Lung (tissue), 12 donors: ENCODE results near the gene MNS1. TPM values are rescaled to one million over a fixed set of nuclear protein-coding genes. Genes with fewer than 3 reads are reported as not detected.

Experiments used
- ATAC-seq: fragments of 200-7000 bp; cut with Tn5 transposase; one replicate; pipeline ENCODE4 v1.9.1; 2020; ENCODE audit warnings: moderate number of reproducible peaks; ENCODE audit not compliant: insufficient read depth, low FRiP score
- DNase-seq, 3 donors: peaks; one replicate each; pipeline ENCODE4 v3.0.0-alpha.2; 2013 to 2017
- H3K27ac ChIP-seq, 2 donors: one replicate each; pipeline ENCODE4 v1.5.1; 2013; ENCODE audit warnings: mild to moderate bottlenecking in 2 of 2, moderate library complexity in 2 of 2, control low read depth in 1 of 2, inconsistent platforms in 1 of 2, low read depth in 1 of 2, low read length in 1 of 2
- H3K27me3 ChIP-seq, 3 donors: one replicate each; pipeline ENCODE4 v1.5.1; 2013; ENCODE audit warnings: low read length in 2 of 3; ENCODE audit not compliant: control insufficient read depth in 3 of 3, insufficient read depth in 3 of 3
- H3K36me3 ChIP-seq, 4 donors: one replicate each; pipeline ENCODE4 v1.5.1; 2013; ENCODE audit warnings: low read length in 4 of 4, mild to moderate bottlenecking in 1 of 4, moderate library complexity in 1 of 4; ENCODE audit not compliant: control insufficient read depth in 4 of 4, insufficient read depth in 4 of 4
- H3K4me1 ChIP-seq, 5 donors: one replicate each; pipeline ENCODE4 v1.5.1; 2013; ENCODE audit warnings: low read length in 5 of 5, mild to moderate bottlenecking in 2 of 5, moderate library complexity in 1 of 5; ENCODE audit not compliant: control insufficient read depth in 5 of 5, insufficient read depth in 5 of 5
- H3K4me3 ChIP-seq: one replicate; pipeline ENCODE4 v1.5.1; 2013; ENCODE audit warnings: mild to moderate bottlenecking, control low read depth, moderate library complexity
- H3K9ac ChIP-seq, 2 donors: one replicate each; pipeline ENCODE4 v1.5.1; 2013; ENCODE audit warnings: low read length in 2 of 2, control low read depth in 1 of 2; ENCODE audit not compliant: insufficient read depth in 1 of 2
- H3K9me3 ChIP-seq, 4 donors: one replicate each; pipeline ENCODE4 v1.5.1; 2013; ENCODE audit warnings: low read length in 3 of 4, mild to moderate bottlenecking in 1 of 4, moderate library complexity in 1 of 4; ENCODE audit not compliant: control insufficient read depth in 4 of 4, insufficient read depth in 3 of 4
- WGBS, 2 donors: extraction: QIAGEN DNeasy Blood & Tissue Kit; methylation state at CpG; one replicate each; pipeline ENCODE4 v1.1.7; 2013; 5-methylcytosine and 5-hydroxymethylcytosine counted together
- polyA plus RNA-seq, 2 donors: library from polyadenylated mRNA; stranded (reverse); fragments of 200-250 nt; gene quantifications; one replicate each; pipeline ENCODE4 v1.2.1, GENCODE V29; 2013
- total RNA-seq, 2 donors: library from RNA; depleted of rRNA in 1 of 2; stranded (reverse); fragments of >200 nt in 1 of 2; gene quantifications; one replicate each; pipeline ENCODE4 v1.2.1, GENCODE V29; 2014 to 2021
- TF ChIP-seq, protein P1 (sequence below): IDR thresholded peaks from 2 replicates; pipeline ENCODE4 v1.5.1; 2012; ENCODE audit warnings: mild to moderate bottlenecking; ENCODE audit errors: control extremely low read depth, extremely low read depth
- donor health status: control.
- donor health status: control.
- donor health status: Bipolar disorder and iron deficiency.
- donor health status: healthy.
- donor health status: DM: yes; HTN: yes; CAD: no.

Gene MNS1
- total and polyA plus RNA-seq, 4 donors = 3.2 to 7.8 (median 6.6) TPM

DNA sequence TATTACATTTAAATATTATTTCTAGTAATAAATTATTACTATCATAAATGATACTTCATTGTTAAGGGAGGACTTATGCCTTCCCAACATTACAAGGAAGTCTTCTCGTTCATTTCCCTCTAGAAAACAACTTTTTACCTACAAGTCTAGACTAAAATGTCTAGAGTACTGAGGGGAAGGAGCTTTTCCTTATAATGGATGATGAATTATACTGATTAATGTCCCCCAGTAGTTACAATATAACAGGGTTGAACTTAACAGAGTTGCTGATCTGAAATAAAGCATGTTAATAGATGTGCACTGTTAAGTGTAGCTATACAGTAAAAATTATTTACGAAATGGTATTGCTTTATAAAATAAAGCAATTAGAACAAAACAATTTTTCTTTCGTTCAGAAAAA is 2.7 kb upstream of the MNS1 start:
- H3K27ac ChIP-seq = no peak overlapping the region
- H3K36me3 ChIP-seq = peaks cover 0 to 3% (median under 1%) of the 10 kb centered on the region in 4 donors
- ATAC-seq (no peak), DNase-seq (no peak)
- peaks cover 0 to 17% (median 0%) of the 10 kb centered on the region in 3 donors for H3K27me3 ChIP-seq
- H3K9me3 ChIP-seq = peaks cover 0 to 2% (median 0%) of the 10 kb centered on the region in 4 donors
- peaks cover 0 to 9% (median 0%) of the 10 kb centered on the region in 5 donors for H3K4me1 ChIP-seq
- H3K9ac ChIP-seq = no peak overlapping the region
- TF ChIP-seq, protein P1, sequence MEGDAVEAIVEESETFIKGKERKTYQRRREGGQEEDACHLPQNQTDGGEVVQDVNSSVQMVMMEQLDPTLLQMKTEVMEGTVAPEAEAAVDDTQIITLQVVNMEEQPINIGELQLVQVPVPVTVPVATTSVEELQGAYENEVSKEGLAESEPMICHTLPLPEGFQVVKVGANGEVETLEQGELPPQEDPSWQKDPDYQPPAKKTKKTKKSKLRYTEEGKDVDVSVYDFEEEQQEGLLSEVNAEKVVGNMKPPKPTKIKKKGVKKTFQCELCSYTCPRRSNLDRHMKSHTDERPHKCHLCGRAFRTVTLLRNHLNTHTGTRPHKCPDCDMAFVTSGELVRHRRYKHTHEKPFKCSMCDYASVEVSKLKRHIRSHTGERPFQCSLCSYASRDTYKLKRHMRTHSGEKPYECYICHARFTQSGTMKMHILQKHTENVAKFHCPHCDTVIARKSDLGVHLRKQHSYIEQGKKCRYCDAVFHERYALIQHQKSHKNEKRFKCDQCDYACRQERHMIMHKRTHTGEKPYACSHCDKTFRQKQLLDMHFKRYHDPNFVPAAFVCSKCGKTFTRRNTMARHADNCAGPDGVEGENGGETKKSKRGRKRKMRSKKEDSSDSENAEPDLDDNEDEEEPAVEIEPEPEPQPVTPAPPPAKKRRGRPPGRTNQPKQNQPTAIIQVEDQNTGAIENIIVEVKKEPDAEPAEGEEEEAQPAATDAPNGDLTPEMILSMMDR = no peak
- H3K4me3 ChIP-seq = no peak overlapping the region
- 70 to 73% methylated on average over 3 of the region's 3 CpGs for WGBS, 2 donors

DNA sequence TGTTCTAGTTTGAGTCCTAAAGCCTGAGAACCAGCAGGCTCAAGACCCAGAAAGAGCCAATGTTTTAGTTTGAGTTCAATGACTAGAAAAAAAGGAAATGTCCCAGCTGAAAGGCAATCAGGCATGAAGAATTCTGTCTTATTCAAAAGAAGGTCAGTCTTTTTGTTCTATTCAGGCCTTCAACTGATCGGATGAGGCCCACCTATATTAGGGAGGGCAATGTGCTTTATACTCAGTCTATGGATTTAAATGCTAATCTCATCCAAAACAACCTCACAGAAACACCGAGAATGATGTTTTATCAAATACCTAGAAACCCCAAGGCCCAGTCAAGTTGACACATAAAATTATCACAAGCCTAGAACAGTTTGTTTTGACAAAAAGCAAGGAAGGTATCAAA is 4.0 kb downstream of the MNS1 start:
- Histone ChIP-seq H3K4me3 (no peak overlapping the region), H3K27ac (no peak overlapping the region), H3K27me3 (no peaks in the 10 kb centered on the region), H3K36me3 (peaks cover 0 to 17% (median 2%) of the 10 kb centered on the region in 4 donors), H3K4me1 (peaks cover 0 to 9% (median 0%) of the 10 kb centered on the region in 5 donors), H3K9me3 (peaks cover 0 to 2% (median 0%) of the 10 kb centered on the region in 4 donors), H3K9ac (no peak overlapping the region)
- DNase-seq (no peak), ATAC-seq (no peak)
- TF ChIP-seq, protein P1 = no peak
- 97 to 100% methylated on average over 2 of the region's 2 CpGs for WGBS, 2 donors

GRCh38 chr15:56460071-56460470 is 4.9 kb downstream of the MNS1 start:
- Histone ChIP-seq H3K4me1 (peaks cover 0 to 7% (median 0%) of the 10 kb centered on the region in 5 donors), H3K36me3 (peaks cover 0 to 17% (median 2%) of the 10 kb centered on the region in 4 donors), H3K9me3 (peaks cover 0 to 2% (median 0%) of the 10 kb centered on the region in 4 donors), H3K9ac (no peak overlapping the region), H3K4me3 (no peak overlapping the region), H3K27ac (no peak overlapping the region), H3K27me3 (no peaks in the 10 kb centered on the region)
- ATAC-seq (no peak), DNase-seq (peak in 1 of 3 donors; percentile 42)
- 20 to 24% methylated on average over 1 of the region's 1 CpG for WGBS, 2 donors
- TF ChIP-seq, protein P1 = no peak

GRCh38 chr15:56459096-56459495 is 5.8 kb downstream of the MNS1 start:
- no peak for ATAC-seq

More at GRCh38 chr15:56459096-56459495, 5.8 kb downstream of the MNS1 start:
- Histone ChIP-seq H3K27ac (no peak overlapping the region), H3K9ac (no peak overlapping the region), H3K4me1 (peaks cover 0 to 3% (median 0%) of the 10 kb centered on the region in 5 donors), H3K9me3 (peaks cover 0 to 2% (median 0%) of the 10 kb centered on the region in 4 donors), H3K4me3 (no peak overlapping the region), H3K27me3 (no peaks in the 10 kb centered on the region), H3K36me3 (peaks cover 0 to 17% (median 0%) of the 10 kb centered on the region in 4 donors)
- TF ChIP-seq, protein P1 = no peak
- 97 to 99% methylated on average over 2 of the region's 2 CpGs for WGBS, 2 donors
- no peak for DNase-seq
